CD4-positive, alpha-beta T cell treated with Interleukin-21 for 1 hour (primary cell): Measurements from ENCODE around the gene MCCD1.
A peak's percentile ranks its signal among the peaks of the same experiment; 100 is the strongest.

Experiments
- DNase-seq: peaks from one replicate; pipeline ENCODE4 v3.0.0-alpha.2; 2020

The MCCD1 gene

GRCh38 chr6:31573239-31574105, 44.7 kb downstream of the MCCD1 start:
- no peak for DNase-seq

DNA sequence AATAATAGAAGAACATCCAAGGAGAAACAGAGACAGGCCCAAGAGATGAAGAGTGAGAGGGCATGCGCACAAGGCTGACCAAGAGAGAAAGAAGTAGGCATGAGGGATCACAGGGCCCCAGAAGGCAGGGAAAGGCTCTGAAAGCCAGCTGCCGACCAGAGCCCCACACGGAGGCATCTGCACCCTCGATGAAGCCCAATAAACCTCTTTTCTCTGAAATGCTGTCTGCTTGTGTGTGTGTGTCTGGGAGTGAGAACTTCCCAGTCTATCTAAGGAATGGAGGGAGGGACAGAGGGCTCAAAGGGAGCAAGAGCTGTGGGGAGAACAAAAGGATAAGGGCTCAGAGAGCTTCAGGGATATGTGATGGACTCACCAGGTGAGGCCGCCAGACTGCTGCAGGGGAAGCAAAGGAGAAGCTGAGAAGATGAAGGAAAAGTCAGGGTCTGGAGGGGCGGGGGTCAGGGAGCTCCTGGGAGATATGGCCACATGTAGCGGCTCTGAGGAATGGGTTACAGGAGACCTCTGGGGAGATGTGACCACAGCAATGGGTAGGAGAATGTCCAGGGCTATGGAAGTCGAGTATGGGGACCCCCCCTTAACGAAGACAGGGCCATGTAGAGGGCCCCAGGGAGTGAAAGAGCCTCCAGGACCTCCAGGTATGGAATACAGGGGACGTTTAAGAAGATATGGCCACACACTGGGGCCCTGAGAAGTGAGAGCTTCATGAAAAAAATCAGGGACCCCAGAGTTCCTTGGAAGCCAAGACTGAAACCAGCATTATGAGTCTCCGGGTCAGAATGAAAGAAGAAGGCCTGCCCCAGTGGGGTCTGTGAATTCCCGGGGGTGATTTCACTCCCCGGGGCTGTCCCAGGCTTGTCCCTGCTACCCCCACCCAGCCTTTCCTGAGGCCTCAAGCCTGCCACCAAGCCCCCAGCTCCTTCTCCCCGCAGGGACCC, 45.6 kb downstream of the MCCD1 start:
- no peak for DNase-seq

GRCh38 chr6:31575335-31575901, 46.7 kb downstream of the MCCD1 start, which contains the start of gene TNF:
Gene TNF (plus strand): TSS chr6:31575565. CDS start chr6:31575742, 177 bp downstream.
- DNase-seq, result peak; percentile 94

DNA sequence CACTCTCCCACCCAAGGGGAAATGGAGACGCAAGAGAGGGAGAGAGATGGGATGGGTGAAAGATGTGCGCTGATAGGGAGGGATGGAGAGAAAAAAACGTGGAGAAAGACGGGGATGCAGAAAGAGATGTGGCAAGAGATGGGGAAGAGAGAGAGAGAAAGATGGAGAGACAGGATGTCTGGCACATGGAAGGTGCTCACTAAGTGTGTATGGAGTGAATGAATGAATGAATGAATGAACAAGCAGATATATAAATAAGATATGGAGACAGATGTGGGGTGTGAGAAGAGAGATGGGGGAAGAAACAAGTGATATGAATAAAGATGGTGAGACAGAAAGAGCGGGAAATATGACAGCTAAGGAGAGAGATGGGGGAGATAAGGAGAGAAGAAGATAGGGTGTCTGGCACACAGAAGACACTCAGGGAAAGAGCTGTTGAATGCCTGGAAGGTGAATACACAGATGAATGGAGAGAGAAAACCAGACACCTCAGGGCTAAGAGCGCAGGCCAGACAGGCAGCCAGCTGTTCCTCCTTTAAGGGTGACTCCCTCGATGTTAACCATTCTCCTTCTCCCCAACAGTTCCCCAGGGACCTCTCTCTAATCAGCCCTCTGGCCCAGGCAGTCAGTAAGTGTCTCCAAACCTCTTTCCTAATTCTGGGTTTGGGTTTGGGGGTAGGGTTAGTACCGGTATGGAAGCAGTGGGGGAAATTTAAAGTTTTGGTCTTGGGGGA, 47.4 kb downstream of the MCCD1 start:
- peak; percentile 36 for DNase-seq

DNA sequence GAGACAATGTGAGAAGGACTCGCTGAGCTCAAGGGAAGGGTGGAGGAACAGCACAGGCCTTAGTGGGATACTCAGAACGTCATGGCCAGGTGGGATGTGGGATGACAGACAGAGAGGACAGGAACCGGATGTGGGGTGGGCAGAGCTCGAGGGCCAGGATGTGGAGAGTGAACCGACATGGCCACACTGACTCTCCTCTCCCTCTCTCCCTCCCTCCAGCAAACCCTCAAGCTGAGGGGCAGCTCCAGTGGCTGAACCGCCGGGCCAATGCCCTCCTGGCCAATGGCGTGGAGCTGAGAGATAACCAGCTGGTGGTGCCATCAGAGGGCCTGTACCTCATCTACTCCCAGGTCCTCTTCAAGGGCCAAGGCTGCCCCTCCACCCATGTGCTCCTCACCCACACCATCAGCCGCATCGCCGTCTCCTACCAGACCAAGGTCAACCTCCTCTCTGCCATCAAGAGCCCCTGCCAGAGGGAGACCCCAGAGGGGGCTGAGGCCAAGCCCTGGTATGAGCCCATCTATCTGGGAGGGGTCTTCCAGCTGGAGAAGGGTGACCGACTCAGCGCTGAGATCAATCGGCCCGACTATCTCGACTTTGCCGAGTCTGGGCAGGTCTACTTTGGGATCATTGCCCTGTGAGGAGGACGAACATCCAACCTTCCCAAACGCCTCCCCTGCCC, 48.3 kb downstream of the MCCD1 start:
- DNase-seq, result peak; percentile 71

- DNase-seq, result peak; percentile 18
Observed at GRCh38 chr6:31577579-31577966, 48.8 kb downstream of the MCCD1 start.

GRCh38 chr6:31578184-31579118, 49.7 kb downstream of the MCCD1 start:
- DNase-seq, result peak; percentile 34

DNA sequence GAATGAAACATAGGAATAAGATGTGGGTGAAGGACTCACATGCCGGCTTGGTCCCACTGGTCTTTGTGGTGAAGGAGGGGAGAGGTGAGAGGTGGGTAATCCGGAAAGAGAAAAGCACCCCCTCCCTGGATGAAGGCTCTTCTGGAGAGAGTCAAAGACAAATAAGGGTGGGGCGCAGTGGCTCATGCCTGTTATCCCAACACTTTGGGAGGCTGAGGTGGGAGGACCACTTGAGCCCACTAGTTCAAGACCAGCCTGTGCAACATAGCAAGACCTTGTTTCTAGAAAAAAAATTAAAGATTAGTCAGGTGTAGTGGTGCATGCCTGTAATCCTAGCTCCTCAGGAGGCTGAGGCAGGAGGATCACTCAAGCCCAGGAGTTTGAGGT, 50.4 kb downstream of the MCCD1 start:
- DNase-seq, result peak; percentile 26
